DMS 273 (cell line): Measurements from ENCODE around the gene ZFP91.
A peak's percentile ranks its signal among the peaks of the same experiment; 100 is the strongest.

Experiments used
- DNase-seq: peaks from one replicate; lab custom pipeline; 2025; ENCODE audit not compliant: unreplicated experiment; lab: John Stamatoyannopoulos, UW

Gene ZFP91

GRCh38 chr11:58628446-58628845 is 49.6 kb downstream of the ZFP91 start:
- no peak for DNase-seq

- DNase-seq = peak; percentile 67
These were observed 51.0 kb downstream of the ZFP91 start for GRCh38 chr11:58629857-58630256.

- DNase-seq = no peak
These were observed 52.5 kb downstream of the ZFP91 start for GRCh38 chr11:58631378-58631777.

GRCh38 chr11:58632510-58632909 is 53.6 kb downstream of the ZFP91 start:
- DNase-seq = no peak

GRCh38 chr11:58636587-58636986 is 57.7 kb downstream of the ZFP91 start:
- no peak for DNase-seq

GRCh38 chr11:58637371-58637770 is 58.5 kb downstream of the ZFP91 start:
- DNase-seq = no peak

GRCh38 chr11:58639103-58639502 is 60.2 kb downstream of the ZFP91 start:
- no peak for DNase-seq

- DNase-seq = no peak
These were observed 60.8 kb downstream of the ZFP91 start for GRCh38 chr11:58639669-58640068.

- DNase-seq = no peak
These were observed 61.6 kb downstream of the ZFP91 start for GRCh38 chr11:58640386-58641023.

GRCh38 chr11:58641341-58641740 is 62.5 kb downstream of the ZFP91 start:
- no peak for DNase-seq

GRCh38 chr11:58641803-58642581 is 63.1 kb downstream of the ZFP91 start:
- no peak for DNase-seq

- no peak for DNase-seq
These were observed 67.0 kb downstream of the ZFP91 start for GRCh38 chr11:58645854-58646253.

- peak; percentile 27 for DNase-seq
These were observed 68.4 kb downstream of the ZFP91 start for GRCh38 chr11:58647141-58647699.

GRCh38 chr11:58647866-58648265 is 69.0 kb downstream of the ZFP91 start:
- DNase-seq = no peak

GRCh38 chr11:58649623-58650022 is 70.8 kb downstream of the ZFP91 start:
- DNase-seq = no peak

GRCh38 chr11:58650496-58650895 is 71.6 kb downstream of the ZFP91 start:
- DNase-seq = no peak

- DNase-seq = no peak
These were observed 73.9 kb downstream of the ZFP91 start for GRCh38 chr11:58652726-58653280.

GRCh38 chr11:58654079-58654907 is 75.4 kb downstream of the ZFP91 start:
- DNase-seq = peak; percentile 84

GRCh38 chr11:58654908-58655296 is 76.0 kb downstream of the ZFP91 start:
- no peak for DNase-seq

GRCh38 chr11:58656348-58656747 is 77.5 kb downstream of the ZFP91 start:
- DNase-seq = no peak

GRCh38 chr11:58658623-58659022 is 79.8 kb downstream of the ZFP91 start:
- DNase-seq = no peak
